Measurements from ENCODE around the gene RBM38. TPM values are rescaled to one million over a fixed set of nuclear protein-coding genes. Genes with fewer than 3 reads are reported as not detected.

The RBM38 gene
- total and polyA plus RNA-seq, 2 of the 13 experiments (the other 11 are each of a cell fraction or from before 2014, with no cell fraction given), result 24.2 to 34.2 TPM

DNA sequence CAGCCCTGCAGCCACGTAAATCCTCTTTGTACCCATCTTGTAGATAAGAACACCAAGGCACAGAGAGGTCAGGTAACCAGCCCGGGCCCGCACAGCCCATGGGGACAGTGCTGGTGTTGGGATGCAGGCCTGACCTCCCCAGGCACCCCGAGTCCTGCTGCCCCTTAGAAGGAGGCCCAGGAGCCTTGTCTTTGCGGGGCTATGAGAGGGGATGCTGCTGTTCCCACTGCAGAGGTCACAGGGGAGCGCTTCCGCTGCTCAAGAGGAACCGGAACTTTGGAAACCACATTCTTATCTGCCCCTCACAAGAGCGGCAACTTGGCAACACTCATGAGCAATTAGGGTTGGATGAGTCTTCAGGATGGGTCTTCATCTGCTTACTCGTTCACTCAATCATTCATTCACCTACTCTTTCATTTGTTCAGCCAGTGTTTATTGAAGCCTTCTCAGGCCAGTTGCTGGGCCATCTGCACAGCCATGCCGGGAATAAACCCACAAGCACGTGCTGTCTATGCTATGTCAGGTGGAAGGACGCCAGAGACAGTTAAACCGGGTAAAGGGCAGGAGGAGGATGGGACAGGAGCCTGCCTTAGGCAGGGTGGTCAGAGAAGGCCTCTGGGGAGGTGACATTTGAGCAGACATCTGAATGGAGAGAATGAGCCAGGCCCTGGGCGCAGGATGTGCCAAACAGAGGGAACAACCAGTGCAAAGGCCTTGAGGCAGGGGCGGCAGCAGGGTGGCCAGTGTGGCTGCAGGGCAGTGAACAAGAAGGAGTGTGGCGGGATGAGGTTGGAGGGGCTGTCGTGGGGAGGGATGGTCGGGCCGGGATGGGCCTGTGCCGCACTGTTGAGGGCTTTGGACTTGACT is 60.8 kb downstream of the RBM38 start:
- no peak for FAIRE-seq
- intact Hi-C loops (cut with micrococcal nuclease; ENCODE audit: unreplicated experiment) (no loop called here), in situ Hi-C loops (cut with HindIII; ENCODE audit: extremely low pct_ligation_motif_present, low pct_unique_long_range_greater_than_20kb) (no loop called here)
- no peak overlapping the region for H3K9ac ChIP-seq (ENCODE audit: insufficient read depth, low read depth, low read length)
- no peaks in the 10 kb centered on the region for H3K9me3 ChIP-seq (ENCODE audit: low read length)
- H2AFZ ChIP-seq (ENCODE audit: low read length), result no peak overlapping the region
- H3K4me2 ChIP-seq (ENCODE audit: low read depth, low read length), result no peak overlapping the region
- CTCF ChIA-PET (ENCODE audit: low intra/inter-chr PET ratio, low total read pairs), result no interaction called here
- H3K27ac ChIP-seq (ENCODE audit: extremely low read length, insufficient read depth, low read length), result no peak overlapping the region
- H4K20me1 ChIP-seq (ENCODE audit: insufficient read depth, low read length), result no peaks in the 10 kb centered on the region
- no peaks in the 10 kb centered on the region for H3K36me3 ChIP-seq (replicated peaks in 1 of 2; ENCODE audit: control insufficient read depth in 1 of 2, insufficient read depth in 2 of 2, low read length in 2 of 2)
- no peak overlapping the region for H3K4me3 ChIP-seq (replicated peaks in 1 of 3; ENCODE audit: insufficient read depth in 1 of 3, low read depth in 2 of 3, low read length in 3 of 3)
- WGBS (ENCODE audit: low lambda C conversion rate), result 36% methylated on average over 21 of the region's 21 CpGs
- peak; percentile 15 for ATAC-seq
- POLR2A ChIA-PET, result no interaction called here
- H3K27me3 ChIP-seq (ENCODE audit: control insufficient read depth in 1 of 2, insufficient read depth in 2 of 2, low read length in 2 of 2), result peaks cover 13 to 54% of the 10 kb centered on the region in 2 experiments; a peak in 4 of 5 replicates
- TF ChIP-seq, protein P1, sequence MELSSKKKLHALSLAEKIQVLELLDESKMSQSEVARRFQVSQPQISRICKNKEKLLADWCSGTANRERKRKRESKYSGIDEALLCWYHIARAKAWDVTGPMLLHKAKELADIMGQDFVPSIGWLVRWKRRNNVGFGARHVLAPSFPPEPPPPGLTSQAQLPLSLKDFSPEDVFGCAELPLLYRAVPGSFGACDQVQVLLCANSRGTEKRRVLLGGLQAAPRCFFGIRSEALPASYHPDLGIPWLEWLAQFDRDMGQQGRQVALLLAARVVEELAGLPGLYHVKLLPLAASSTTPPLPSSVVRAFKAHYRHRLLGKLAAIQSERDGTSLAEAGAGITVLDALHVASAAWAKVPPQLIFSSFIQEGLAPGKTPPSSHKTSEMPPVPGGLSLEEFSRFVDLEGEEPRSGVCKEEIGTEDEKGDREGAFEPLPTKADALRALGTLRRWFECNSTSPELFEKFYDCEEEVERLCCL (CRISPR knock-in tag; IDR thresholded peaks at IDR 0.05; ENCODE audit: borderline replicate concordance), result no peak
- TF ChIP-seq ZNF629 (CRISPR knock-in tag; conservative IDR thresholded peaks at IDR 0.05), result peak; percentile 77
- no peak for TF ChIP-seq MAFG (CRISPR knock-in tag; IDR thresholded peaks at IDR 0.05)
- TF ChIP-seq ETV5 (CRISPR knock-in tag; IDR thresholded peaks at IDR 0.05; ENCODE audit: borderline replicate concordance), result no peak
- TF ChIP-seq, protein P2, sequence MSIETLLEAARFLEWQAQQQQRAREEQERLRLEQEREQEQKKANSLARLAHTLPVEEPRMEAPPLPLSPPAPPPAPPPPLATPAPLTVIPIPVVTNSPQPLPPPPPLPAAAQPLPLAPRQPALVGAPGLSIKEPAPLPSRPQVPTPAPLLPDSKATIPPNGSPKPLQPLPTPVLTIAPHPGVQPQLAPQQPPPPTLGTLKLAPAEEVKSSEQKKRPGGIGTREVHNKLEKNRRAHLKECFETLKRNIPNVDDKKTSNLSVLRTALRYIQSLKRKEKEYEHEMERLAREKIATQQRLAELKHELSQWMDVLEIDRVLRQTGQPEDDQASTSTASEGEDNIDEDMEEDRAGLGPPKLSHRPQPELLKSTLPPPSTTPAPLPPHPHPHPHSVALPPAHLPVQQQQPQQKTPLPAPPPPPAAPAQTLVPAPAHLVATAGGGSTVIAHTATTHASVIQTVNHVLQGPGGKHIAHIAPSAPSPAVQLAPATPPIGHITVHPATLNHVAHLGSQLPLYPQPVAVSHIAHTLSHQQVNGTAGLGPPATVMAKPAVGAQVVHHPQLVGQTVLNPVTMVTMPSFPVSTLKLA (IDR thresholded peaks at IDR 0.05), result peak; percentile 71
- TF ChIP-seq DNMT3B (CRISPR knock-in tag; conservative IDR thresholded peaks at IDR 0.05), result no peak
- no peak for TF ChIP-seq TERF1 (CRISPR knock-in tag; IDR thresholded peaks at IDR 0.05)
- peak; percentile 84 for TF ChIP-seq ZNF768 (CRISPR knock-in tag; IDR thresholded peaks at IDR 0.05)
- TF ChIP-seq FOXA3 (CRISPR knock-in tag; IDR thresholded peaks at IDR 0.05), result no peak
- no peak for TF ChIP-seq ZNF326 (CRISPR knock-in tag; IDR thresholded peaks at IDR 0.05; ENCODE audit: borderline replicate concordance)
- no peaks in the 10 kb centered on the region for H3K79me2 ChIP-seq (ENCODE audit: insufficient read depth, low read length)
- no TSS peak for BruUV-seq (replicated peaks)
- peaks cover 3% of the 10 kb centered on the region for H3K4me1 ChIP-seq (ENCODE audit: insufficient read depth, low read length)
- DNase-seq (ENCODE audit: low spot score), result no peak
